Neuron (in vitro differentiated cells): ENCODE data around the gene MAP1B.
A peak's percentile ranks its signal among the peaks of the same experiment; 100 is the strongest.

ENCODE experiments used
- H2AFZ ChIP-seq: one replicate; pipeline ENCODE4 v1.6.1; 2013; ENCODE audit warnings: low read depth, mild to moderate bottlenecking, inconsistent platforms, low read length, moderate library complexity
- H3K27me3 ChIP-seq: one replicate; pipeline ENCODE4 v1.6.1; 2013; ENCODE audit warnings: low read length; ENCODE audit not compliant: insufficient read depth
- H3K36me3 ChIP-seq: one replicate; pipeline ENCODE4 v1.6.1; 2013; ENCODE audit warnings: low read length; ENCODE audit not compliant: insufficient read depth
- H3K4me1 ChIP-seq: one replicate; pipeline ENCODE4 v1.6.1; 2013; ENCODE audit warnings: low read length; ENCODE audit not compliant: insufficient read depth
- H3K4me3 ChIP-seq: 2 replicates; pipeline ENCODE4 v1.5.1; 2013; ENCODE audit warnings: mild to moderate bottlenecking, low read length, moderate library complexity
- H3K9me3 ChIP-seq: one replicate; pipeline ENCODE4 v1.6.1; 2013; ENCODE audit warnings: low read length

The MAP1B gene

GRCh38 chr5:72109062-72109411 is 1.8 kb downstream of the MAP1B start:
- peak overlapping the region; percentile 91 for H3K4me3 ChIP-seq
- H3K9me3 ChIP-seq = peaks cover 2% of the 10 kb centered on the region
- peaks cover 50% of the 10 kb centered on the region for H3K4me1 ChIP-seq
- H3K36me3 ChIP-seq = peaks cover 42% of the 10 kb centered on the region
- H2AFZ ChIP-seq = no peak overlapping the region
- H3K27me3 ChIP-seq = no peaks in the 10 kb centered on the region

- Histone ChIP-seq H3K4me3 (peak overlapping the region; percentile 91), H3K36me3 (peaks cover 48% of the 10 kb centered on the region), H3K4me1 (peaks cover 56% of the 10 kb centered on the region), H3K27me3 (no peaks in the 10 kb centered on the region), H2AFZ (no peak overlapping the region), H3K9me3 (no peaks in the 10 kb centered on the region)
Measured at GRCh38 chr5:72109625-72110024, 2.4 kb downstream of the MAP1B start.

DNA sequence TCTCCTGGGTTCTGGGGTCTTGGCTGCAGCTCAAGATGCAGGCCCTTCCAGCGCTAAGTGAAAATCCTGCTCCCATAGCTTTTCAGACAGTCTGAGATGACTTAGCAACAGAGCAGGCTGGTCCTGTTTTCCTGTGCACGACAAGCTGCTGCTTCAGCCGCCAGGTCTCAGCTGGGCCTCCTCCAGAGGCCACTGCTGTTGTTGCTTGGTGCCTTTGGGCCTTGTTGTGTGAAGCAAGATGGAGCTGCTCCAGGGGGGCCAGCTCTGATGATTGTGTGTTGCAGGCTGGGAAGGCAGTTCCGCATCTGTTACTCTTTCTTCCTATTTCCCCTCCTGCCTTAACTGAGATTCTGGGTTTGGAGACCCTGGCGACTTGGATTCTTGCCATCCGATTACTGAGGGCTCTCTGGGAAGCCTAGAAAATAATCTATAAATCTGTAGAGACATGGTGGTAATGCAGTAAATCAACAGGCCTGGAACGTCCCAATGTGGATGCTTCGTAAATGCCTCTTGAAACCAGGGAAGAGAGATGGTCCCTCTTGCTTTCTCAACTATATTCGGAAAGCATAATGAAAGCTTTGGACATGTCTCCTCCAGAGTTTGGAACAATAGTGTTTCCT is 3.2 kb downstream of the MAP1B start:
- H3K4me1 ChIP-seq = peaks cover 62% of the 10 kb centered on the region
- H3K27me3 ChIP-seq = no peaks in the 10 kb centered on the region
- H3K9me3 ChIP-seq = no peaks in the 10 kb centered on the region
- no peak overlapping the region for H2AFZ ChIP-seq
- peaks cover 56% of the 10 kb centered on the region for H3K36me3 ChIP-seq
- peak overlapping the region; percentile 91 for H3K4me3 ChIP-seq

DNA sequence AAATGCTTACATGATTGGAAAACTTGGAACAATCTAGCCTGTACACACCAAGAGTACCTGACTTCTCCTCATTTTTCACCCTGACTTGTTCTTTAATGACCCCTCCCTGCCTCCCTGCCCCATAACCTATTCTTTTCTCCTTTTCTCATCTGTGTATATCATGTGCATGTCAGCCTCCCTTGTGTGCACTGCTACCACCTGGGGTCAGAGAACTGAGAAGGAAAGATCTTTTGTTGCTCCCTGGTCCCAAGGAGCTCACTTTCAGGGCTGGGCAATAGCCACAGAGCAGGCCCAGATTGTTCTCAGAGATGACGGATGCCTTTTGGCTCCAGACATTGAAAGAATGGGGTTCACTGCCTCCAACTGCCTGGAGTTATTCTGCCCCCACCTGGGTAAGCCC is 5.1 kb downstream of the MAP1B start:
- Histone ChIP-seq H2AFZ (no peak overlapping the region), H3K4me3 (peak overlapping the region; percentile 91), H3K9me3 (no peaks in the 10 kb centered on the region), H3K4me1 (peaks cover 69% of the 10 kb centered on the region), H3K36me3 (peaks cover 75% of the 10 kb centered on the region), H3K27me3 (no peaks in the 10 kb centered on the region)

- Histone ChIP-seq H3K4me3 (no peak overlapping the region), H3K4me1 (peaks cover 72% of the 10 kb centered on the region), H3K9me3 (peaks cover 3% of the 10 kb centered on the region), H2AFZ (no peak overlapping the region), H3K27me3 (no peaks in the 10 kb centered on the region), H3K36me3 (peaks cover 95% of the 10 kb centered on the region)
Measured at GRCh38 chr5:72114629-72115028, 7.4 kb downstream of the MAP1B start.

DNA sequence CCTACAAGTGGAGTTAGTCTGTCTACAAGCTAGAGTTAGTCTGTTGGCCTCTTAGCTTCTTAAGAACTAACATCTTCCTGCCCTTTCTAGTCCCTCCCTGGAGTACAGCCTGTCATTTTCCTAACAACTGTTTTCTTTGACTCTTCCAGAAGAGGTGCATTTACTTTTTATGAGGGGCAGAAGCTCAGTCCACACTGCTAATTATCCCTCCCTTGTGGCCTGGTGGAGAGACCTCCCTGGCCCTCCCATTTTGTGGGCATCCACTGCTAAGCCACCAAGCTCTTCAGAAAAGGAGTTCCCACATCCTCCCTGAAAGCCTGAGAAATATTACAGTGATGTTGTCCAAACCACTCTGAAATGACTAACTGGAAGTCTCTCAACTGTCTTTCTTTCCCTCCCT is 8.0 kb downstream of the MAP1B start:
- H3K9me3 ChIP-seq = peaks cover 3% of the 10 kb centered on the region
- H3K4me1 ChIP-seq = peaks cover 71% of the 10 kb centered on the region
- no peak overlapping the region for H2AFZ ChIP-seq
- no peaks in the 10 kb centered on the region for H3K27me3 ChIP-seq
- peaks cover 94% of the 10 kb centered on the region for H3K36me3 ChIP-seq
- H3K4me3 ChIP-seq = no peak overlapping the region

GRCh38 chr5:72117307-72117706 is 10.0 kb downstream of the MAP1B start:
- Histone ChIP-seq H2AFZ (no peak overlapping the region), H3K4me3 (no peak overlapping the region), H3K36me3 (peaks cover 76% of the 10 kb centered on the region), H3K9me3 (peaks cover 3% of the 10 kb centered on the region), H3K4me1 (peaks cover 70% of the 10 kb centered on the region), H3K27me3 (no peaks in the 10 kb centered on the region)

DNA sequence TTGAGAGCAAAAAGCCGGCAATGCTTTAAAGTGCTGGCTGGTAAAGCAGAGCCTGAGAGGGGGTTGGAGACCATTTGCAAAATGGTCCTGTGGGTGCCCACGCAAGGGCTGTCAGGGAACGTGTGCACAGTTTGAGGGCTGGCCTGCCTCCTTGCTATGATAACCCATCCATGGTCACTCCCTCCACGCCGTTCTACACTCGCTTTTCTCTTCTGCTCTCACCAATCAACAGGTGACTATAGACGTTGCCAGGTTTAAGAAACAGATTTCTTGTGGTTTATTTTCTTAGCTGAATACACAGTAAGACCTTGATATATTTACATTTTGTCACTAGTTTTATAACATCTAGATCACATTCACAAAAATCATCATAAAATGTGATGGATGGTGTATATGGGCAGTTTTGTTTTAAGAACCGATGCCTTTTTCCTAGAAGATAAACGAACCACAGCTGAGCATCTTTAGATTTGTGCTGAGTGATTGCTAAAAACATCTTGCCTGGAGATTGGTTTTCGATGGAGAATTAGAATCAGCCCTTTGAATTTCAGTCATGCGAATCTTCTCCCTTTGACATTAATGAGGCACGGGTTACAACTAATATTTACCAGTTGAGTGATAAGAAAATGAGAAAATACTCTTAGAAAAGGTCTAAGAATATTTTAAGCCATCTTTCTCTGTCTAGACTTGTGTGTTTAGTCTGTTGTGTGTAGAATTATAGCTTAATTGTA is 13.9 kb downstream of the MAP1B start:
- peaks cover 67% of the 10 kb centered on the region for H3K36me3 ChIP-seq
- H3K4me1 ChIP-seq = peaks cover 76% of the 10 kb centered on the region
- H3K27me3 ChIP-seq = no peaks in the 10 kb centered on the region
- H3K4me3 ChIP-seq = peak overlapping the region; percentile 10
- peaks cover 6% of the 10 kb centered on the region for H3K9me3 ChIP-seq
- H2AFZ ChIP-seq = no peak overlapping the region

- Histone ChIP-seq H3K4me1 (peaks cover 76% of the 10 kb centered on the region), H3K36me3 (peaks cover 67% of the 10 kb centered on the region), H3K27me3 (no peaks in the 10 kb centered on the region), H2AFZ (no peak overlapping the region), H3K9me3 (peaks cover 6% of the 10 kb centered on the region), H3K4me3 (peak overlapping the region; percentile 10)
Measured at GRCh38 chr5:72121780-72122445, 14.6 kb downstream of the MAP1B start.

DNA sequence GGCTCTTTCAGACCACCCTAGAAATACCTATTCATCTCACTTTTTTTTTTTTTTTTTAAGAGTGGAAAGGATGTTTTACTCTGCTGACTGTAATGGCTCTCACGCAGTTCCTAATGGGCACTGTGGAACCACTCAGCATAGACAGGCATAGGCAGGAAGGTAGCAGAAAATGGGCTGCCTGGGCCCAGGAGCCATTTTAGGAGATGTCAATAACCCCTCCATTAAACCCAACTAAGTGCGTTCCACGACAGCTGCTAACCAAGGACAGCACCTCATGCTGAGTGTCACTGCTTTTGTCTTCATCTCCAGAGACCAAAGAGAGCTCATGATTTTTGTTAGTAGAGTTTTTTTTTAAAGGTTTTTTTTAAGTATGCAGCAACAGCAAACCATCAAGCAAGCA is 15.3 kb downstream of the MAP1B start:
- Histone ChIP-seq H3K4me1 (peaks cover 75% of the 10 kb centered on the region), H3K36me3 (peaks cover 67% of the 10 kb centered on the region)

DNA sequence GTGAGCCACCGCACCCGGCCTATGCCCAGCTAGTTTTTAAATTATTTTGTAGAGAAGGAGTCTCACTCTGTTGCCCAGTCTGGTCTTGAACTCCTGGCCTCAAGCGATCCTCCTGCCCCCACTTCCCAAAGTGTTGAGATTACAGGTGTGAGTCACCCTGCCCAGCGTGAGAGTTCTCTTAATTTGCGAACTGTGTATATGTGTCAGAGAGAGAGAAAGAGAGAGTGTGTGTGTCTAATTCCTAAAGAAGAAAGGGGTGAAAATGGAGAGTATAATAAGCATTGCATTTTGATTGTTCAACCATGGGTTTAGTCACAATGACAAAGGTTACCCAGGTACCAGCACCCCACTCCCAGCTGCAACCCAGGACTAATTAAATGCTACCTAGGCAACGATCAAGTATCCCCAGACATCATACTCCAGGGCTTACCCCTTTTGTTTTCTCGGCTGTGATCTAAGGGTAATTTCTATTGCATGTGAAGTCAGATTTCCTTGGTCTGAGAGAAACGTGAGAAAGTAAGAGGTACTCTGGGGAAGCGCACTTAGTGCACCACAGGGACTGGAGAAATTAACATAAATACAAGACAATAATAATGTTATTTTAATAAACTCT is 16.6 kb downstream of the MAP1B start:
- Histone ChIP-seq H3K9me3 (peaks cover 6% of the 10 kb centered on the region), H3K4me1 (peaks cover 75% of the 10 kb centered on the region), H3K27me3 (no peaks in the 10 kb centered on the region), H3K36me3 (peaks cover 66% of the 10 kb centered on the region), H2AFZ (no peak overlapping the region), H3K4me3 (no peak overlapping the region)

More for the DNA sequence above, 15.3 kb downstream of the MAP1B start:
- H3K27me3 ChIP-seq = no peaks in the 10 kb centered on the region
- no peak overlapping the region for H2AFZ ChIP-seq
- peaks cover 6% of the 10 kb centered on the region for H3K9me3 ChIP-seq
- H3K4me3 ChIP-seq = no peak overlapping the region

- H2AFZ ChIP-seq = no peak overlapping the region
- peaks cover 64% of the 10 kb centered on the region for H3K36me3 ChIP-seq
- H3K9me3 ChIP-seq = peaks cover 3% of the 10 kb centered on the region
- no peak overlapping the region for H3K4me3 ChIP-seq
- peaks cover 65% of the 10 kb centered on the region for H3K4me1 ChIP-seq
- H3K27me3 ChIP-seq = no peaks in the 10 kb centered on the region
Measured at GRCh38 chr5:72125271-72125940, 18.1 kb downstream of the MAP1B start.
